OCI-LY3 (cell line): ENCODE data around the gene CORO6.

Source experiments
- H2AFZ ChIP-seq: fragments of 200-600, 300-600 bp; shearing (Covaris generic); 2 replicates; pipeline ENCODE4 v1.6.0; 2014; ENCODE audit warnings: antibody characterized with exemption, low read depth, low read length
- H3K27ac ChIP-seq: fragments of 200-600, 300-600 bp; sonication (generic); 2 replicates; pipeline ENCODE4 v1.5.1; 2014; ENCODE audit warnings: mild to moderate bottlenecking, low read length, moderate library complexity, mixed read lengths
- H3K27me3 ChIP-seq: fragments of 200-600, 300-600 bp; sonication (generic); 2 replicates; pipeline ENCODE4 v1.6.1; 2014; ENCODE audit warnings: low read depth, low read length, mixed read lengths
- H3K36me3 ChIP-seq: fragments of 200-600, 300-600 bp; sonication (generic); replicated peaks from 2 replicates; pipeline ENCODE3; 2014; ENCODE audit warnings: low read depth, low read length, mixed read lengths
- H3K4me1 ChIP-seq: fragments of 300-600, 200-600 bp; sonication (generic); 2 replicates; pipeline ENCODE4 v1.6.1; 2014; ENCODE audit warnings: low read length, mixed read lengths
- H3K4me2 ChIP-seq: fragments of 200-600, 300-600 bp; sonication (generic); 2 replicates; pipeline ENCODE4 v1.6.1; 2014; ENCODE audit warnings: low read length, mixed read lengths
- H3K4me3 ChIP-seq: fragments of 300-600, 200-600 bp; sonication (generic); 2 replicates; pipeline ENCODE4 v1.5.1; 2014; ENCODE audit warnings: antibody characterized with exemption, mild to moderate bottlenecking, low read length, moderate library complexity
- H3K79me2 ChIP-seq: fragments of 300-600, 200-600 bp; shearing (Covaris generic); 2 replicates; pipeline ENCODE4 v1.6.1; 2014; ENCODE audit warnings: mild to moderate bottlenecking, low read length, mixed read lengths
- H3K9ac ChIP-seq: fragments of 300-600, 200-600 bp; shearing (Covaris generic); 2 replicates; pipeline ENCODE4 v1.6.0; 2014; ENCODE audit warnings: mild to moderate bottlenecking, low read length, moderate library complexity
- H3K9me3 ChIP-seq: fragments of 200-600, 300-600 bp; shearing (Covaris generic); 2 replicates; pipeline ENCODE4 v1.6.1; 2014; ENCODE audit warnings: low read length, mixed read lengths; ENCODE audit not compliant: insufficient read depth
- H4K20me1 ChIP-seq: fragments of 200-600, 300-600 bp; sonication (generic); 2 replicates; pipeline ENCODE4 v1.6.1; 2016; ENCODE audit warnings: low read length, mixed read lengths; ENCODE audit not compliant: insufficient read depth
- EZH2phosphoT487 ChIP-seq: fragments of 200-600 bp; shearing (Covaris generic); IDR thresholded peaks from 2 replicates; pipeline ENCODE4 v1.6.1; 2018; ENCODE audit warnings: antibody characterized with exemption, mixed run types, low read depth
- TF ChIP-seq, protein P1 (sequence below): fragments of 200-600, 300-600 bp; sonication (generic); IDR thresholded peaks from 2 replicates; pipeline ENCODE4 v1.5.1; 2014; ENCODE audit warnings: antibody characterized with exemption, low read length, low read depth

The CORO6 gene

DNA sequence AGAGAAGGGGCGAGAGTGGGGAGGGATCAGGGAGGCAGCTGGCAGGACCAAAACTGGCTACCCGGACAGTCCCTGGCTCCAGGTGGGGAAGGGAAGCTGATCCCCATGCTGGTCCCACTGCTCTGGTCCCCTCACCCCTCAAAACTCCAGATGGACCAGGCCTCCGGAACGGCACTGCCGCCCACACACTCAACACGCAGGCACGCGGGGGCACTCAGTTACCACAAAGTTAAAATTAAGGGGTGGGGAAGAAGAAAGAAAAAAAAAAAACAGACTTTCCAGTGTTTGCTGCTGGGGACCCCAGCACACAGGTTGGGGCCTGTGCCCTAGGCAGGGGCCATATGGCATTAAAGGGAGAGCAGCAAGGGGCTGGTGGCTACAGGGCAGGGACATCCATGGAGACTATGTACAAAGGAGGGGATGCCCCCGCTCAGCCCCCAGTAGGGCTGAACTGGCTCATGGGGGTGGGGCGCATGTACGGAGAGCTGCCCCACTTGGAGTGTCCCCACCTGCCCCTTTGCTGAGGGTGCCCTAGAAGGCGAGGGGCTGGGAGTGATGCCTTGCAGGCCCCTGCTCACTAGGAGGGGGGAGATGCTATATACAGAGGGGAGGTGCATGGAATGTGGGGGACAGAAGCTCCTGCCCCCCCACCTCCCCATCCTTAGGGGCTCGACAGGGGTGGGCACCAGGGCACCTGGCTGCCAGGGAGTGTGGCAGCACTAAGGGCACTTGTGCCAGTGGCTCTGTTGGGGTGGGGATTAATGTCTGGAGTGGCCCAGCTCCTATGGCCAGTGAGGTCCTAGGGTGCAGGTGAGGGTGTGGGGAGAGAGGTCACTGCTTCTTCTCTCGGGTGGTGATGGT lies 48.6 kb downstream of the CORO6 start:
- no peaks in the 10 kb centered on the region for H4K20me1 ChIP-seq
- no peak overlapping the region for H3K4me3 ChIP-seq
- peaks cover 22% of the 10 kb centered on the region for H3K4me1 ChIP-seq
- H3K9ac ChIP-seq: no peak overlapping the region
- no peak for TF ChIP-seq EZH2phosphoT487
- TF ChIP-seq, protein P1, sequence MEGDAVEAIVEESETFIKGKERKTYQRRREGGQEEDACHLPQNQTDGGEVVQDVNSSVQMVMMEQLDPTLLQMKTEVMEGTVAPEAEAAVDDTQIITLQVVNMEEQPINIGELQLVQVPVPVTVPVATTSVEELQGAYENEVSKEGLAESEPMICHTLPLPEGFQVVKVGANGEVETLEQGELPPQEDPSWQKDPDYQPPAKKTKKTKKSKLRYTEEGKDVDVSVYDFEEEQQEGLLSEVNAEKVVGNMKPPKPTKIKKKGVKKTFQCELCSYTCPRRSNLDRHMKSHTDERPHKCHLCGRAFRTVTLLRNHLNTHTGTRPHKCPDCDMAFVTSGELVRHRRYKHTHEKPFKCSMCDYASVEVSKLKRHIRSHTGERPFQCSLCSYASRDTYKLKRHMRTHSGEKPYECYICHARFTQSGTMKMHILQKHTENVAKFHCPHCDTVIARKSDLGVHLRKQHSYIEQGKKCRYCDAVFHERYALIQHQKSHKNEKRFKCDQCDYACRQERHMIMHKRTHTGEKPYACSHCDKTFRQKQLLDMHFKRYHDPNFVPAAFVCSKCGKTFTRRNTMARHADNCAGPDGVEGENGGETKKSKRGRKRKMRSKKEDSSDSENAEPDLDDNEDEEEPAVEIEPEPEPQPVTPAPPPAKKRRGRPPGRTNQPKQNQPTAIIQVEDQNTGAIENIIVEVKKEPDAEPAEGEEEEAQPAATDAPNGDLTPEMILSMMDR: no peak
- no peaks in the 10 kb centered on the region for H3K9me3 ChIP-seq
- no peak overlapping the region for H3K27ac ChIP-seq
- H3K27me3 ChIP-seq: no peaks in the 10 kb centered on the region
- H3K36me3 ChIP-seq: peaks cover 18% of the 10 kb centered on the region
- no peak overlapping the region for H3K4me2 ChIP-seq
- H3K79me2 ChIP-seq: no peaks in the 10 kb centered on the region
- H2AFZ ChIP-seq: no peak overlapping the region

DNA sequence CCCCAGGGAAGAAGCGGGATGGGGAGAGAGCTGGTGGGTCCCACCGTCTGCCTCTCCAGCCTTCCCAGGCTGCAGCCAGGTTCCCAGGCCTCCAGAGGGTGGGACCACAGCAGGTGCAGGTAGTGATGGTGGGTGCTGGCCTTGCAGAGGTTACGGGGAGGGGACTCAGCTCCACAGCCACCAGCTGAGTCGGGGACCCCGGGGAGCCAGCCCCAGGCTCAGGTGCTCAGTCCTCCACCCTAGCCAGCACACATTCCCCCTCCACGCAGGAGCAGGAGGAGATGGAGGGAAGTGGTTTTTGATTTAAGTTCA lies 49.2 kb downstream of the CORO6 start:
- Histone ChIP-seq H3K27me3 (no peaks in the 10 kb centered on the region), H3K79me2 (no peaks in the 10 kb centered on the region), H3K36me3 (peaks cover 18% of the 10 kb centered on the region), H3K4me3 (no peak overlapping the region), H3K4me1 (peaks cover 23% of the 10 kb centered on the region), H2AFZ (no peak overlapping the region), H3K9ac (no peak overlapping the region), H3K9me3 (no peaks in the 10 kb centered on the region), H3K27ac (no peak overlapping the region), H3K4me2 (0 out of 2 replicates have a peak overlapping the region, but pooled peaks have one; percentile 68), H4K20me1 (no peaks in the 10 kb centered on the region)
- no peak for TF ChIP-seq EZH2phosphoT487
- TF ChIP-seq, protein P1: no peak

DNA sequence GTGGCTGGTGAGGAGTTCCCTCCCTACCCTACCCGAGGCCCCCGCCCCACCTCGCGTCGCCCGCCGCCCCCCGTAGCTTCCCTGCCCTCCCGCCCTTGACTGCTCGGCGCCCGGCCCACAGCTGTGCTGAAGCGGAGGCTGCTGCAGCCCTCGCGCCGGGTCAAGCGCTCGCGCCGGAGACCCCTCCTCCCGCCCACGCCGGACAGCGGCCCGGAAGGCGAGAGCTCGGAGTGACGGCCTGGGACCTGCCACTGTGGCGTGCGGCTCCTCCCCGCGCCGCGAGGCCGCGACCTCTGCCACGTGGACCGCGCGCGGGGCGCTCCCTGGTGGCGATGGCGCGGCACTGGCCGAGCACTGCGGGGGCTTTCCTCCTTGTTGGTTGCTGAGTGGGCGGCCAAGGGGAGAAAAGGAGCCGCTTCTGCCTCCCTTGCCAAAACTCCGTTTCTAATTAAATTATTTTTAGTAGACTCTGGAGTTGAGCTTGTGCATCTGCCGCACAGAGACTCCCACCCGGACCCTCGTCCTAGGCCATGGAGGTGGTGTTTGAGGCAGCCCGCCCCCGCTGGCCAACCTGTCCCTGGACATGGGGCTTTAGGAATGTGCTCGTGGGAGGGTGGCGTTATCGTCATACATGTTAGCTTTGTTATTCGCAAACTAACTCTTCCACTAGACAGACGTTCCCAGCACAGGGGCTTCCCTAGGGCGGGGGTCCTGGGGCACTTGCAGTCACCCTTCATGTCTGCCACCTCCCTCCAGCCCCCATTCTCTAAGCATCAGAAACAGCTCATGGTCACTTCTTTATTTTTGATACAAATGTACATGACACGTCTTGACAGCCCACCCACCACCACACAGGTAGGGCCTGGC lies 49.8 kb downstream of the CORO6 start:
- no peak for TF ChIP-seq EZH2phosphoT487
- TF ChIP-seq, protein P1: peak; percentile 71
- H3K36me3 ChIP-seq: peaks cover 16% of the 10 kb centered on the region
- H3K4me1 ChIP-seq: peaks cover 23% of the 10 kb centered on the region
- no peaks in the 10 kb centered on the region for H3K79me2 ChIP-seq
- no peak overlapping the region for H3K27ac ChIP-seq
- peak overlapping the region; percentile 27; the same call in 1 of the 2 replicates for H3K9ac ChIP-seq
- H3K4me2 ChIP-seq: peak overlapping the region; percentile 68
- no peaks in the 10 kb centered on the region for H3K9me3 ChIP-seq
- no peaks in the 10 kb centered on the region for H4K20me1 ChIP-seq
- peak overlapping the region; percentile 69 for H3K4me3 ChIP-seq
- H2AFZ ChIP-seq: no peak overlapping the region
- no peaks in the 10 kb centered on the region for H3K27me3 ChIP-seq
